Sigmoid colon (tissue), 7 donors: ENCODE measurements around the gene SPATS2L. TPM values are rescaled to one million over a fixed set of nuclear protein-coding genes. Genes with fewer than 3 reads are reported as not detected.
A peak's percentile ranks its signal among the peaks of the same experiment; 100 is the strongest.

Experiments used
- DNase-seq: peaks from one replicate; pipeline ENCODE4 v3.0.0-alpha.2; 2019
- H3K27ac ChIP-seq, 4 donors: fragments of 200-600 bp; sonication (generic); one replicate each; pipeline ENCODE4 v1.5.1; 2016 to 2019; ENCODE audit warnings: mild to moderate bottlenecking in 1 of 4
- H3K27me3 ChIP-seq, 3 donors: fragments of 200-600 bp; sonication (generic); one replicate each; pipeline ENCODE4 v1.5.1; 2019; ENCODE audit warnings: mild to moderate bottlenecking in 1 of 3
- H3K36me3 ChIP-seq, 4 donors: fragments of 200-600 bp; sonication (generic); one replicate each; pipeline ENCODE4 v1.5.1; 2016 to 2019
- H3K4me1 ChIP-seq, 4 donors: fragments of 200-600 bp; sonication (generic); one replicate each; pipeline ENCODE4 v1.5.1; 2017 to 2019
- H3K4me3 ChIP-seq, 4 donors: fragments of 200-600 bp; sonication (generic); one replicate each; pipeline ENCODE4 v1.5.1; 2017 to 2019; ENCODE audit warnings: mild to moderate bottlenecking in 2 of 4, moderate library complexity in 1 of 4
- H3K9me3 ChIP-seq, 4 donors: fragments of 200-600 bp in 3 of 4; sonication (generic) in 3 of 4; one replicate each; pipeline versions ENCODE4 v1.5.1 to v1.6.1; 2013 to 2019
- CTCF ChIP-seq, 4 experiments: fragments of 450-650 bp in 3 of 4; fragments of 200-600 bp in 1 of 4; IDR thresholded peaks; one replicate each; pipeline ENCODE4 v1.5.1; 2016 to 2019; ENCODE audit warnings: antibody characterized with exemption in 4 of 4, mild to moderate bottlenecking in 3 of 4, moderate library complexity in 2 of 4
- EP300 ChIP-seq, 4 donors: sonication (generic); formaldehyde crosslinking; IDR thresholded peaks; one replicate each; pipeline ENCODE4 v1.6.1; 2017; ENCODE audit warnings: antibody characterized with exemption in 4 of 4
- POLR2A ChIP-seq, 2 donors: fragments of 450-650 bp; IDR thresholded peaks; one replicate each; pipeline ENCODE4 v1.6.1; 2016; ENCODE audit warnings: antibody characterized with exemption in 2 of 2, mild to moderate bottlenecking in 2 of 2, moderate library complexity in 2 of 2
- POLR2AphosphoS5 ChIP-seq, 4 donors: sonication (generic); formaldehyde crosslinking; IDR thresholded peaks; one replicate each; pipeline ENCODE4 v1.6.1; 2017; ENCODE audit warnings: antibody characterized with exemption in 4 of 4
- WGBS, 2 donors: extraction: QIAGEN DNeasy Blood & Tissue Kit; methylation state at CpG; one replicate each; pipeline ENCODE4 v1.1.7; 2013; 5-methylcytosine and 5-hydroxymethylcytosine counted together
- intact Hi-C: fragments of 100-400 bp; cut with DNase I; formaldehyde crosslinking; loops from one replicate; pipeline ENCODE4 v1.15.1; 2023
- polyA plus RNA-seq, 3 donors: library from polyadenylated mRNA; stranded (reverse); fragments of 200-250 nt; gene quantifications; one replicate each; pipeline ENCODE4 v1.2.3, GENCODE V29; 2013
- total RNA-seq, 4 donors: library from RNA; depleted of rRNA; stranded (reverse); fragments of >200 nt; gene quantifications; one replicate each; pipeline ENCODE4 v1.1.0, GENCODE V29; 2016
- donor health status: healthy with polysubstance abuse.
- donor health status: Bipolar disorder and iron deficiency.
- donor health status: healthy.

SPATS2L gene
- total and polyA plus RNA-seq, 7 donors, result 63.5 to 305 (median 104) TPM

DNA sequence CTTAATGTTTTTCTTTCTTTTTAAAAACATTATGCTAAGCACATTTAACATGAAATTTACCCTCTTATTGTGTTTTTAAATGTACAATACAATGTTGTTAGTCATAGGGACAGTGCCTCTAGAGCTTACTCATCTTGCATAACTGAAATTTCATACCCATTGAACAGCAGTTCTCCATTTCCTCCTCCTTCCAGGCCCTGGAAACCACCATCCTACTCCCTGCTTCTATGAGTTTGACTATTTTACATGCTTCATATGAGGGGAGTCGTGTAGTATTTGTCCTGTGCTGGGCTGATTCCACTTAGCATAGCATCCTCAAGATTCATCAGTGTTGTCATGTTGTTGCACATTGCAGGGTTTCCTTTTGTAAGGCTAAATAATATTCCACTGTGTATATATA, 92.6 kb downstream of the SPATS2L start:
- Histone ChIP-seq H3K27ac (no peak overlapping the region), H3K4me3 (no peak overlapping the region)
- WGBS, 2 donors, result 87 to 92% methylated on average over 1 of the region's 1 CpG

DNA sequence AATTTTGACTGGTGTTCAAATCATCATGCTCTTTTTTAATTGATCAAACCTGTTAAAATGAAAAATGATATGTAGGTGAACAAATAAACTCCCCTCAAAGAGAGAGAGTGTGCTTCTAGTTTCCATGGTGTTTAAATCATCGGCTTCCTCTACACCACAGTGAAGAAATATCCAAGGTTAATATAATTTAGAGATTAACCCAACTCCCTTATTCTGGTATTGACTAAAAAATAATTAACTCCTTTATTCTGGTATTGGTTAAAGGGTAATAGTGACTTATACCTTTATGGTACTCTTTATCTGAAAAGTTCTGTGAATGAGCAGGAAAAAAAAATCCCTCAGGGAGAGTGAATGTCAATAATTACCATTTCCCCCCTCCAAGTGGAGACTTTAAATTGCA, 93.1 kb downstream of the SPATS2L start:
- peaks cover 0 to 2% (median 0%) of the 10 kb centered on the region in 4 donors for H3K4me1 ChIP-seq
- no peaks in the 10 kb centered on the region for H3K9me3 ChIP-seq
- H3K4me3 ChIP-seq, result no peak overlapping the region
- intact Hi-C loops, result no loop called here
- WGBS, 2 donors, result 85 to 90% methylated on average over 1 of the region's 1 CpG
- no peak overlapping the region for H3K27ac ChIP-seq
- TF ChIP-seq CTCF (IDR thresholded peaks at IDR 0.05) (no peak), POLR2A (IDR thresholded peaks at IDR 0.05) (no peak), EP300 (IDR thresholded peaks at IDR 0.05) (no peak), POLR2AphosphoS5 (IDR thresholded peaks at IDR 0.05) (no peak)
- no peaks in the 10 kb centered on the region for H3K27me3 ChIP-seq
- H3K36me3 ChIP-seq, result no peaks in the 10 kb centered on the region
- no peak for DNase-seq

More for the DNA sequence above, 92.6 kb downstream of the SPATS2L start:
- TF ChIP-seq EP300 (IDR thresholded peaks at IDR 0.05) (no peak), CTCF (IDR thresholded peaks at IDR 0.05) (no peak), POLR2AphosphoS5 (IDR thresholded peaks at IDR 0.05) (no peak), POLR2A (IDR thresholded peaks at IDR 0.05) (no peak)
- intact Hi-C loops, result no loop called here
- no peaks in the 10 kb centered on the region for H3K4me1 ChIP-seq
- no peaks in the 10 kb centered on the region for H3K36me3 ChIP-seq
- H3K9me3 ChIP-seq, result no peaks in the 10 kb centered on the region
- no peaks in the 10 kb centered on the region for H3K27me3 ChIP-seq
- no peak for DNase-seq

DNA sequence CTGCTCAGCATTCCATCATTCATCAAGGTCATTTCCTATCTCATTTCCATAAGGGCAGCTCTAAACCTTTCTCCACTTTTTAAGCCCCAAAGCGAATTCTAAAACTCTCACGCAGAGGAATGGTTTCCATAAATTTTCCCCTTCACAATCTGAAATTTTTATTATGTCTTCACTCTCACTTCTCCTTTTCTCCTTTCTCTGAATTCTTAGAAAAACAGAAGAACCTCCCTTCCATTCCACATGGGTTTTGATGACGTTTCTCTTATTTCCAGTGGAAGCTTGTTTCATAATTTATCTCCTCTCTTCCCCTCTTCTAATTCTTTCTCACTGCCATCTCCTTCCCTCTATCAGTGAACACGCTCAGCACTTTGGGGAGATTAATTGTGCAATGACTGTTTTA, 97.3 kb downstream of the SPATS2L start:
- no peak for TF ChIP-seq POLR2AphosphoS5 (IDR thresholded peaks at IDR 0.05)
- no peak for TF ChIP-seq EP300 (IDR thresholded peaks at IDR 0.05)
- TF ChIP-seq CTCF (IDR thresholded peaks at IDR 0.05), result no peak
- no peak for DNase-seq
- Histone ChIP-seq H3K9me3 (no peaks in the 10 kb centered on the region), H3K36me3 (no peaks in the 10 kb centered on the region), H3K27ac (no peak overlapping the region), H3K27me3 (no peaks in the 10 kb centered on the region), H3K4me3 (no peak overlapping the region), H3K4me1 (peaks cover 0 to 41% (median 33%) of the 10 kb centered on the region in 4 donors)
- intact Hi-C loops, result no loop called here
- WGBS, 2 donors, result 87 to 92% methylated on average over 4 of the region's 4 CpGs

- TF ChIP-seq EP300 (IDR thresholded peaks at IDR 0.05), result no peak
- no peak for TF ChIP-seq CTCF (IDR thresholded peaks at IDR 0.05)
- no peak for TF ChIP-seq POLR2AphosphoS5 (IDR thresholded peaks at IDR 0.05)
- no peak for TF ChIP-seq POLR2A (IDR thresholded peaks at IDR 0.05)
- H3K36me3 ChIP-seq, result no peaks in the 10 kb centered on the region
- 93 to 94% methylated on average over 4 of the region's 4 CpGs for WGBS, 2 donors
- H3K4me1 ChIP-seq, result peaks cover 0 to 41% (median 33%) of the 10 kb centered on the region in 4 donors
- DNase-seq, result no peak
- H3K27me3 ChIP-seq, result no peaks in the 10 kb centered on the region
- no peak overlapping the region for H3K27ac ChIP-seq
- intact Hi-C loops, result no loop called here
- H3K9me3 ChIP-seq, result no peaks in the 10 kb centered on the region
- H3K4me3 ChIP-seq, result no peak overlapping the region
These were observed 98.1 kb downstream of the SPATS2L start for GRCh38 chr2:200404615-200405014.

DNA sequence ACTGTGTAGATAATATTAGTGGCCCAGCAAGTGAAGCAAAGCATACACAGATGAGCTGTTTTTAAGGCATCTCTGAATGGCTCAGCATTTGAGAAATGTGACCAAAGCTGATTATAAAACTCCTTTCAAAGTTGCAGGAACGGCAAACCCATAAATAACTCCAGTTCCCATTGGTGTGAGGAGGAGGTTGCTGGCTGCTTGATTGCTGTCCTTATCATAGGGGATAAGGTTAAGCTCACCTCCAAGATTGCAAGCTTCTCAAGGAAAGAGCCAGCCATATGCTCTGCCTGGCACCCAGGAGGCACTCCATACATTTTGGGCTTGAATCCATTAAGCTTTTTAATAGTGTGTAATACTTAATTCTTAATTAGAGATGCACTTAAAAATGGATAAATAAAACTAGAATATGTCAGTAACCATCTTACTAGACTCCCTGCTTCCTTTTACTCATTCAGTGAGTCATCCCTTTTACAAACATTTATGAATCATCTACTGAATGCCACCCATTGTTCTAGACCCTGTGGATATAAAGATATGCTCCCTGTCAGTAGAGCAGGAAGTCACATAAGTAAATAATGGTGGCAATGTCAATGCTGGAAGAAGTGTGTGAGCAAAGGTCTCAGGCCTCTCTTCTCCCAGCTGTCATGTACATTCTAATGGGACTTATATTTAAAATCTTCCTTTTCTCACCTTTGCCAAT, 99.3 kb downstream of the SPATS2L start:
- TF ChIP-seq CTCF (IDR thresholded peaks at IDR 0.05), result no peak
- TF ChIP-seq POLR2AphosphoS5 (IDR thresholded peaks at IDR 0.05), result peak in 2 of 4 donors; percentile 13 to 25
- intact Hi-C loops, result no loop called here
- Histone ChIP-seq H3K9me3 (no peaks in the 10 kb centered on the region), H3K36me3 (no peaks in the 10 kb centered on the region), H3K4me1 (peaks cover 0 to 41% (median 33%) of the 10 kb centered on the region in 4 donors), H3K27ac (peak overlapping the region in 3 of 4 donors; percentile 49 to 61 (median 58)), H3K27me3 (no peaks in the 10 kb centered on the region), H3K4me3 (no peak overlapping the region)
- 2 to 38% methylated on average over 1 of the region's 1 CpG for WGBS, 2 donors
- no peak for DNase-seq
